Measurements from ENCODE around the gene LOX.

The LOX gene

GRCh38 chr5:122081541-122081940, 3.5 kb upstream of the LOX start:
- in situ Hi-C loops (cut with HindIII; ENCODE audit: low pct_ligation_motif_present, low sequenced_read_pairs): no loop called here
- no peak overlapping the region for H3K27ac ChIP-seq
- no peak for DNase-seq
- H3K27me3 ChIP-seq (replicated peaks): no peaks in the 10 kb centered on the region
- no peak for TF ChIP-seq CTCF (IDR thresholded peaks at IDR 0.05; ENCODE audit: low read depth, low read length, missing control alignments)
- no peaks in the 10 kb centered on the region for H3K36me3 ChIP-seq (replicated peaks)
- no peak overlapping the region for H3K4me3 ChIP-seq (ENCODE audit: low read depth, low read length)

DNA sequence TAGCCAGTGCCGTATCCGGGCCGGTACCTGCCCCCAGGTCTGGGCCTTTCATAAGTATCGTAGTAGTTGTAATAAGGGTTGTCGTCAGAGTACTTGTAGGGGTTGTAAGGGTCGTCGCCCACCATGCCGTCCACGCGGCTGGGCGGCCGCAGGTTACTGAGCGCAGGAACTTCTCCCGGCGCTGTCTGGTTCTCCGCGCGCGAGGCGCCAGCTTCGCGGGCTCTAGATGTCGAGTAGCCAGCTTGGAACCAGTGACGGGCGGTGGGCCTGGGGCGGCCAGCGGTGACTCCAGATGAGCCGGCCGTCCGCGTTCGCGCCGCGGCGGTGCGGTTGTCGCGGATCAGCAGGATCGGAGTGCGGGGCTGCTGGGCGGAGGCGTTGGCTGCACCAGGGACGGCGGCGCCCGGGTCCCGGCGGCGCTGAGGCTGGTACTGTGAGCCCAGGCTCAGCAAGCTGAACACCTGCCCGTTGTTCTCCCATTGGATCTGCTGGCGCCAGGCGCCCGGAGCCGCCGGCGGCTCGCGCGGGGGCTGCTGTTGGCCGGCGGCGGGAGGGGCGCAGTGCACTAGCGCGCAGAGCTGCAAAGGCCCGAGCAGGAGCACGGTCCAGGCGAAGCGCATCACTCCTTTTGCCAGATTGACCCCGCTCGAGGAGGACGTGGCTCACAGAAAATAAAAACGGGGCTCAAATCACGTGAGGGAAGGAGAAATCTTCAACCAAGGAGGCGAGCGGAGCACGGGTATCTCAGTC, 518 bp downstream of the LOX start:
- in situ Hi-C loops (cut with HindIII; ENCODE audit: low pct_ligation_motif_present, low sequenced_read_pairs): no loop called here
- DNase-seq: peak; percentile 29
- no peak for TF ChIP-seq CTCF (IDR thresholded peaks at IDR 0.05; ENCODE audit: low read depth, low read length, missing control alignments)
- peak overlapping the region; percentile 94 for H3K27ac ChIP-seq
- H3K36me3 ChIP-seq (replicated peaks): peaks cover 27% of the 10 kb centered on the region
- peak overlapping the region; percentile 84 for H3K4me3 ChIP-seq (ENCODE audit: low read depth, low read length)
- H3K27me3 ChIP-seq (replicated peaks): no peaks in the 10 kb centered on the region

- peak overlapping the region; percentile 94 for H3K27ac ChIP-seq
- peak; percentile 84 for DNase-seq
- peak; percentile 97 for TF ChIP-seq CTCF (IDR thresholded peaks at IDR 0.05; ENCODE audit: low read depth, low read length, missing control alignments)
Measured at GRCh38 chr5:122076669-122077365, 1.2 kb downstream of the LOX start.

GRCh38 chr5:122076050-122076461, 2.0 kb downstream of the LOX start:
- Histone ChIP-seq H3K36me3 (replicated peaks) (peaks cover 39% of the 10 kb centered on the region), H3K27ac (peak overlapping the region; percentile 94), H3K4me3 (ENCODE audit: low read depth, low read length) (peak overlapping the region; percentile 84), H3K27me3 (replicated peaks) (no peaks in the 10 kb centered on the region)
- TF ChIP-seq CTCF (IDR thresholded peaks at IDR 0.05; ENCODE audit: low read depth, low read length, missing control alignments): peak; percentile 38
- DNase-seq: no peak
- in situ Hi-C loops (cut with HindIII; ENCODE audit: low pct_ligation_motif_present, low sequenced_read_pairs): no loop called here

More at GRCh38 chr5:122076669-122077365, 1.2 kb downstream of the LOX start:
- H3K4me3 ChIP-seq (ENCODE audit: low read depth, low read length): peak overlapping the region; percentile 84
- peaks cover 32% of the 10 kb centered on the region for H3K36me3 ChIP-seq (replicated peaks)
- in situ Hi-C loops (cut with HindIII; ENCODE audit: low pct_ligation_motif_present, low sequenced_read_pairs): no loop called here
- H3K27me3 ChIP-seq (replicated peaks): no peaks in the 10 kb centered on the region

GRCh38 chr5:122073864-122074263, 4.2 kb downstream of the LOX start:
- H3K4me3 ChIP-seq (ENCODE audit: low read depth, low read length): no peak overlapping the region
- in situ Hi-C loops (cut with HindIII; ENCODE audit: low pct_ligation_motif_present, low sequenced_read_pairs): no loop called here

More at GRCh38 chr5:122073864-122074263, 4.2 kb downstream of the LOX start:
- TF ChIP-seq CTCF (IDR thresholded peaks at IDR 0.05; ENCODE audit: low read depth, low read length, missing control alignments): no peak
- no peak for DNase-seq
- Histone ChIP-seq H3K27me3 (replicated peaks) (no peaks in the 10 kb centered on the region), H3K27ac (no peak overlapping the region), H3K36me3 (replicated peaks) (peaks cover 56% of the 10 kb centered on the region)

Measured in brain microvascular endothelial cell (primary cell).